Brain microvascular endothelial cell (primary cell): ENCODE measurements around the gene RPS15.

ENCODE experiments used
- DNase-seq: peaks from one replicate; pipeline ENCODE4 v3.0.0-alpha.2; 2020
- H3K27ac ChIP-seq: fragments of 250-450 bp; sonication (Bioruptor Pico); 2 replicates; pipeline ENCODE4 v1.5.1; 2020; ENCODE audit warnings: mild to moderate bottlenecking, moderate library complexity
- H3K27me3 ChIP-seq: fragments of 250-450 bp; sonication (Bioruptor Pico); replicated peaks from 2 replicates; pipeline ENCODE4 v1.5.1; 2020; ENCODE audit warnings: mild to moderate bottlenecking
- H3K36me3 ChIP-seq: fragments of 250-450 bp; sonication (Bioruptor Pico); replicated peaks from 2 replicates; pipeline ENCODE4 v1.5.1; 2020; ENCODE audit warnings: mild to moderate bottlenecking
- H3K4me3 ChIP-seq: 2 replicates; pipeline ENCODE4 v1.5.1; 2011; ENCODE audit warnings: low read depth, mild to moderate bottlenecking, control low read depth, low read length, moderate library complexity
- in situ Hi-C: cut with HindIII; loops from 2 replicates; pipeline ENCODE4 v1.10.0; 2017; ENCODE audit warnings: low sequenced_read_pairs, low pct_ligation_motif_present
- TF ChIP-seq, protein P1 (sequence below): IDR thresholded peaks from 2 replicates; pipeline ENCODE4 v1.5.1; 2011; ENCODE audit warnings: low read depth, mild to moderate bottlenecking, moderate library complexity, low read length, control low read depth, inconsistent platforms; ENCODE audit errors: missing control alignments

The RPS15 gene

DNA sequence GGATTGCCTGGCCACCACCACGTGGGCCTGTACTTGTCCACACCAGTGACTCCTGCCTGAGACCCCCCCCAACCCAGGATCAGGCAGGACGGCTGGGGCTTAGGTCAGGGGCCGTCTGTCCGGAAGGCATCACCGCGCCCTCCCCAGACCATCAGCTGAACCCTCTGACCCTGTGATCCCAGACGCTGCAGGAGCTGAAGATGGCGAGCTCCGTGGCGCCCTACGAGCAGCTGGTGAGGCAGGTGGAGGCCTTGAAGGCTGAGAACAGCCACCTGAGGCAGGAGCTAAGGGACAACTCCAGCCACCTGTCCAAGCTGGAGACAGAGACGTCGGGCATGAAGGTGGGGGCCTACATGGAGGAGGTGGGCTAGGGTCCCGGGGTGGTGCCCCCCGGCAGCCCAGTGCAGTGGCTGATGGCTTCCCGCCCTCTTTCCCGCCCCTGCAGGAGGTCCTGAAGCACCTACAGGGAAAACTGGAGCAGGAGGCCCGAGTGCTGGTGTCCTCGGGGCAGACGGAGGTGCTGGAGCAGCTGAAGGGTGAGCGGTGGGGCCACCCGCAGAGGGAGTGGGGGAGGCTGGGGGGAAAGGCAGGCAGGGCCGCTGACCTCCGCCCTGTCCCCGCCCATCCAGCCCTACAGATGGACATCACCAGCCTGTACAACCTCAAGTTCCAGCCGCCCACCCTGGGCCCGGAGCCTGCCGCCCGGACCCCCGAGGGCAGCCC is 14.8 kb downstream of the RPS15 start:
- TF ChIP-seq, protein P1, sequence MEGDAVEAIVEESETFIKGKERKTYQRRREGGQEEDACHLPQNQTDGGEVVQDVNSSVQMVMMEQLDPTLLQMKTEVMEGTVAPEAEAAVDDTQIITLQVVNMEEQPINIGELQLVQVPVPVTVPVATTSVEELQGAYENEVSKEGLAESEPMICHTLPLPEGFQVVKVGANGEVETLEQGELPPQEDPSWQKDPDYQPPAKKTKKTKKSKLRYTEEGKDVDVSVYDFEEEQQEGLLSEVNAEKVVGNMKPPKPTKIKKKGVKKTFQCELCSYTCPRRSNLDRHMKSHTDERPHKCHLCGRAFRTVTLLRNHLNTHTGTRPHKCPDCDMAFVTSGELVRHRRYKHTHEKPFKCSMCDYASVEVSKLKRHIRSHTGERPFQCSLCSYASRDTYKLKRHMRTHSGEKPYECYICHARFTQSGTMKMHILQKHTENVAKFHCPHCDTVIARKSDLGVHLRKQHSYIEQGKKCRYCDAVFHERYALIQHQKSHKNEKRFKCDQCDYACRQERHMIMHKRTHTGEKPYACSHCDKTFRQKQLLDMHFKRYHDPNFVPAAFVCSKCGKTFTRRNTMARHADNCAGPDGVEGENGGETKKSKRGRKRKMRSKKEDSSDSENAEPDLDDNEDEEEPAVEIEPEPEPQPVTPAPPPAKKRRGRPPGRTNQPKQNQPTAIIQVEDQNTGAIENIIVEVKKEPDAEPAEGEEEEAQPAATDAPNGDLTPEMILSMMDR = no peak
- peaks cover 77% of the 10 kb centered on the region for H3K27me3 ChIP-seq
- no peaks in the 10 kb centered on the region for H3K36me3 ChIP-seq
- DNase-seq = no peak
- no peak overlapping the region for H3K4me3 ChIP-seq
- in situ Hi-C loops = no loop called here
- no peak overlapping the region for H3K27ac ChIP-seq

DNA sequence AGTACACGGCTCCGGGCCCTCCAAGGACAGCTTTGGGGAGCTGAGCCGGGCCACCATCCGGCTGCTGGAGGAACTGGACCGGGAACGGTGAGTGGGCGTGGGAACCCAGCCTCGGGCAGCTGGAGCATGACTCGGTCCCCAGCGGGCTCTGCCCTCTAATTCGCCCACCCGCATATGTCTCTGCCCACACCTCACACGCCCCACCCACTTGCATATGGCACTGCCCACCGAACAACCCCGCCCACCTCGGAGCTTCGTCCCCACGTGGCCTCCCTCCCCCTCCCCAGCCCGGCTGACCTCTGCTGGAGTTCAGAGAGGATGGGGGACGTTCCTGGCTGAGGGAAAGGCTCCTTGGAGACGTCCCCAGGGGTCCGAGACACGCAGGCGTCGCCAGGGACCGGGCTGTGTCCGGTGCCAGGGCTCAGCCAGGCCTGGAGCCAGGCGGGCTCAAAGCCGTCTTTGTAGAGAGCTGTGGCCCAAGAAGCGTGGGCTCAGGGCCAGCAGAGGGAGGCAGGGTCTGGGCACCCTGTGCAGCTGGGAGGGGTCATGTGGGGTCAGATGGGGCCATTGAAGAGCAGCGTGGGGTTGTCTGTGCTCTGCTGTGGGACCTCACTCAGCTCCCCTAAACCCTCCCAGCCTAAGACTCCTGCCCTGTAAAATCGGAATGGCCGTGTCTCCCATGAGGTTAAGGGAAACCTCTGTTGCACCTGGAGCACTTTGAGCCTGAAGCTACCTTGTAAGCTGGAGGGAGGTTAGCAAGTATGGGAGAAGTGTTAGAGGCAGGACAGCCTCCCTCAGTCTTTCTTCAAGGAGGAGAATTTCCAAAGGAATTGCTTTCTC is 15.5 kb downstream of the RPS15 start:
- no peak for DNase-seq
- H3K27ac ChIP-seq = no peak overlapping the region
- in situ Hi-C loops = no loop called here
- no peak overlapping the region for H3K4me3 ChIP-seq
- H3K27me3 ChIP-seq = peaks cover 82% of the 10 kb centered on the region
- TF ChIP-seq, protein P1 = peak; percentile 28
- H3K36me3 ChIP-seq = no peaks in the 10 kb centered on the region

DNA sequence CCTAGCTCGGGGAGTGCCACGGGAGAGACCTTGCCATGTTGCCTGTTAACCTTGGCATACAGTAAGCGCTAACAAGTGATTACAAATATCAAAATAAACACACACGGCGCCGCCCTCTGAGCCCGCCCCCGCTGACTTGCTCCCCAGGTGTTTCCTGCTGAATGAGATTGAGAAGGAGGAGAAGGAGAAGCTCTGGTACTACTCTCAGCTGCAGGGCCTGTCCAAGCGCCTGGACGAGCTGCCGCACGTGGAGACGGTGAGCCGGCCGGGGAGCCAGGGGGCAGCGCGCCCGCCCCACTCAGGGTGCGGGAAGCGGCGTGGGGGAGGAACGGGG is 16.8 kb downstream of the RPS15 start:
- no peaks in the 10 kb centered on the region for H3K36me3 ChIP-seq
- H3K4me3 ChIP-seq = no peak overlapping the region
- DNase-seq = no peak
- TF ChIP-seq, protein P1 = no peak
- in situ Hi-C loops = no loop called here
- no peak overlapping the region for H3K27ac ChIP-seq
- peaks cover 70% of the 10 kb centered on the region for H3K27me3 ChIP-seq

DNA sequence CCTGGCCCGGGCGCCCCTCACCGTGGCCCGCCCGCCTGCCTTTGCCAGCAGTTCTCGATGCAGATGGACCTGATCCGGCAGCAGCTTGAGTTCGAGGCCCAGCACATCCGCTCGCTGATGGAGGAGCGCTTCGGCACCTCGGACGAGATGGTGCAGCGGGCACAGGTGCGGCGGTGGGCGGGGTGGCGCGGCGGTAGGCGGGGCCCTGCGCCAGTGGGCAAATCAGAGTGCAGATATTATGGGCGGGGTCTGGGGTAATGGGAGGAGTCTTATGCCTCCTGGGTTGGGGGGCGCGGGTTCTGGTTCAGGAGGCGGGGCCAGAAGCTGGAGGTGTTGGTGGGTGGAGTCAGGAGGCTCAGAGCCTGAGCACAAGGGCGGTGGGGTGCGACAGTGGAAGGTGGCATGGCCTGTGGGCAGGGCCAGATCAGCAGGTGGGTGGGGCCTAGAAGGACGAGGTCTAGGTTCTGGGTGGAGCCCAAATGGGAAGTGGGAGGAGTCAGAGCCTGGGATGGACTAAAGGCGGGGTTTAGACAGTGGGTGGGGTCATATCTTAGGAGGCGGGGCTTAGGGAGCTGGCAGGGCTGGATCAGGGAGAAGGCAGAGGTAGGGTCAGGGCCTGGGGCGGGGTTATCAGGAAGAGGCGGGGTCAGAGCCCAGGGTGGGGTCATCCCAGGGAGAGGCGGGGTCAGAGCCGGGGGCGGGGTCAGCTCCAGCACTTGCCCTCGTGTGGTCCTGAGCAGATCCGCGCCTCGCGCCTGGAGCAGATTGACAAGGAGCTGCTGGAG is 17.3 kb downstream of the RPS15 start:
- TF ChIP-seq, protein P1 = no peak
- no peak overlapping the region for H3K27ac ChIP-seq
- no peaks in the 10 kb centered on the region for H3K36me3 ChIP-seq
- no peak overlapping the region for H3K4me3 ChIP-seq
- DNase-seq = peak; percentile 33
- H3K27me3 ChIP-seq = peaks cover 64% of the 10 kb centered on the region
- in situ Hi-C loops = no loop called here

DNA sequence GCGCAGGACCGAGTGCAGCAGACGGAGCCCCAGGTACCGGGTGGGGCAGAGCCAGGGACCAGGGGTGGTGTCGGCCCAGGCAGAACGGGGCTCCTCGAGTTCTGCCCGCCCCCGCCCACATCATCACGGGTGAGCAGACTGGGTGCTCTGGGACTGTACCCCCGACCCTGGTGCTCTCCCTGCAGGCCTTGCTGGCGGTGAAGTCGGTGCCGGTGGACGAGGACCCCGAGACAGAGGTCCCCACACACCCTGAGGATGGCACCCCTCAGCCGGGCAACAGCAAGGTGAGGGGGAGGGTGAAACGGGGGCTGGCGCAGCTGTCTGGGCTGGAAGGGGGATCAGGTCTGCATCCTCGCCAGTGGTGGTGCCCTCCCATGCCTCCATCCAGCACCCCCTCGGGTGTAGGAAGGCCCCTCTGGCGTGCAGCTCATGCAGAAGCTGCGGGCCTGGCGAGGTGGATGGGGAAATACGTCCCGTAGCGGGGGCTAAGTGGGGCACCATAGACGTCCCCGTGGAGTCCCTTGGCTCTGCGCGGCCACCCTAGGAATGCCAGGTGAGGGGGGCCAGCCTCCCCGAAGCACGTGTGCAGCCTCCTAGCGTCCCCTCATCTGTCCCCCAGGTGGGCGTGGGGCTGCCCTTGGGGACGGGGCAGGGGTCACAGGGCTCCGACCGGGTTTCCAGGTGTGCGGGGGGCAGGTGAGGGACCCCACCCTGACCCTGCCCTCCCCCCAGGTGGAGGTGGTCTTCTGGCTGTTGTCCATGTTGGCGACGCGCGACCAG is 18.1 kb downstream of the RPS15 start:
- Histone ChIP-seq H3K4me3 (no peak overlapping the region), H3K36me3 (no peaks in the 10 kb centered on the region), H3K27me3 (peaks cover 56% of the 10 kb centered on the region), H3K27ac (no peak overlapping the region)
- DNase-seq = no peak
- TF ChIP-seq, protein P1 = no peak
- in situ Hi-C loops = no loop called here
